ENCODE results near the gene PPM1B. TPM values are rescaled to one million over a fixed set of nuclear protein-coding genes. Genes with fewer than 3 reads are reported as not detected.
"Not testable (repeated sequence)": the region's sequence is repeated elsewhere in the genome, so short reads cannot be mapped to it uniquely, and the experiment has no call there.

The PPM1B gene
- polyA plus RNA-seq, 2 donors = 16.9 to 17.6 TPM

DNA sequence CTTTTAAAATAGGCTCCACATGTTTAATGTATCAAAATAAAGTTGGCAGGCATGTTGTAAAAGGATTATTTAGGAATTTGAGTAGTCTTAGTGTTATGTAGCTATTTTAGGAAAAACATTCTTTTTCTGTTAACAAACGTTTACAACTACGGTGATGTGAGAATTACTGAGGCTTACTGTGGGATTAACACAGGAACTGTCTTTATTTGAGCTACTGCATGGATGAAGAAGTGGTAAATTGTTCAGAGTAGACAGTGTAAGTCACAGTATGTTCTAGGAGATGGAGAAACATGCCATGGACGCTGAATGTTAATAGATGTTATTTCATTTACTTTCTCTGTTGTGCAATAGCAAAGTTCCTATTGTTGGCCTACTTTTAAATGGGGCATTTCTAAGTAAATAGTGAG is 1.6 kb downstream of the PPM1B start:
- H3K4me3 ChIP-seq (ENCODE audit: low read depth in 1 of 2, low read length in 2 of 2) = peak overlapping the region in 1 of 2 donors; percentile 89
- H3K9me3 ChIP-seq (ENCODE audit: control insufficient read depth in 2 of 2, insufficient read depth in 1 of 2, low read depth in 1 of 2, low read length in 1 of 2) = no peaks in the 10 kb centered on the region
- peaks cover 0 to 6% of the 10 kb centered on the region in 2 donors for H3K4me1 ChIP-seq (ENCODE audit: control insufficient read depth in 2 of 2, insufficient read depth in 2 of 2, low read length in 1 of 2)
- no peaks in the 10 kb centered on the region for H3K27me3 ChIP-seq (ENCODE audit: control insufficient read depth in 1 of 2, insufficient read depth in 2 of 2, low read length in 2 of 2)
- 1% methylated on average over 3 of the region's 3 CpGs for WGBS, 2 donors
- no peaks in the 10 kb centered on the region for H3K36me3 ChIP-seq (ENCODE audit: control insufficient read depth in 2 of 2, insufficient read depth in 2 of 2, low read length in 1 of 2)
- no peak overlapping the region for H3K27ac ChIP-seq (ENCODE audit: low read depth in 2 of 2, low read length in 1 of 2)

DNA sequence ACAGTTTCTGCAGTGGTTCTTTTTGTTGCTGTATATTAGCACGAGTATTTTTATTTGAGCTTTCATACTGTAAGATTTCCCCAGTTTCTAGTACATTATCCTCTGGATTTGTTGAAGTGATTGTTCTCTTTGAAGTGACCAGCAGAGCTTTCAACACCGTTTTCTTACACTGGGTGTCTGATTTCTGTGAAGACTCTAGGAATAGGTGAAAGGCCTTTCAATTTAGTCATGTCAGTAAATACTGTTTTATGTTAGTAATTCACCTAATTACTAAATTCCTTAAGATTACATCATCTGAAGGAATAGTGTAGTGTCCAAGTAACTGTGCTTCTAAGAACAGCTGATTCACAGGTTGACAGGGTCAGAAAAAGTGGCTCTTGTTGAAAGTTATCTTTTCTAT is 2.3 kb downstream of the PPM1B start:
- WGBS, 2 donors = 11 to 14% methylated on average over 2 of the region's 2 CpGs
- H3K4me1 ChIP-seq (ENCODE audit: control insufficient read depth in 2 of 2, insufficient read depth in 2 of 2, low read length in 1 of 2) = peaks cover 0 to 6% of the 10 kb centered on the region in 2 donors
- H3K9me3 ChIP-seq (ENCODE audit: control insufficient read depth in 2 of 2, insufficient read depth in 1 of 2, low read depth in 1 of 2, low read length in 1 of 2) = no peaks in the 10 kb centered on the region
- H3K36me3 ChIP-seq (ENCODE audit: control insufficient read depth in 2 of 2, insufficient read depth in 2 of 2, low read length in 1 of 2) = no peaks in the 10 kb centered on the region
- peak overlapping the region in 1 of 2 donors; percentile 42 for H3K4me3 ChIP-seq (ENCODE audit: low read depth in 1 of 2, low read length in 2 of 2)
- H3K27ac ChIP-seq (ENCODE audit: low read depth in 2 of 2, low read length in 1 of 2) = no peak overlapping the region
- H3K27me3 ChIP-seq (ENCODE audit: control insufficient read depth in 1 of 2, insufficient read depth in 2 of 2, low read length in 2 of 2) = no peaks in the 10 kb centered on the region

GRCh38 chr2:44171442-44171841 is 2.8 kb downstream of the PPM1B start:
- peak overlapping the region in 1 of 2 donors; percentile 42 for H3K4me3 ChIP-seq (ENCODE audit: low read depth in 1 of 2, low read length in 2 of 2)
- 66 to 79% methylated on average over 8 of the region's 8 CpGs for WGBS, 2 donors
- not testable (repeated sequence) for H3K36me3 ChIP-seq (ENCODE audit: control insufficient read depth in 2 of 2, insufficient read depth in 2 of 2, low read length in 1 of 2); H3K9me3 ChIP-seq (ENCODE audit: control insufficient read depth in 2 of 2, insufficient read depth in 1 of 2, low read depth in 1 of 2, low read length in 1 of 2); H3K27me3 ChIP-seq (ENCODE audit: control insufficient read depth in 1 of 2, insufficient read depth in 2 of 2, low read length in 2 of 2); H3K4me1 ChIP-seq (ENCODE audit: control insufficient read depth in 2 of 2, insufficient read depth in 2 of 2, low read length in 1 of 2)
- peak overlapping the region in 1 of 2 donors; percentile 38 for H3K27ac ChIP-seq (ENCODE audit: low read depth in 2 of 2, low read length in 1 of 2)

DNA sequence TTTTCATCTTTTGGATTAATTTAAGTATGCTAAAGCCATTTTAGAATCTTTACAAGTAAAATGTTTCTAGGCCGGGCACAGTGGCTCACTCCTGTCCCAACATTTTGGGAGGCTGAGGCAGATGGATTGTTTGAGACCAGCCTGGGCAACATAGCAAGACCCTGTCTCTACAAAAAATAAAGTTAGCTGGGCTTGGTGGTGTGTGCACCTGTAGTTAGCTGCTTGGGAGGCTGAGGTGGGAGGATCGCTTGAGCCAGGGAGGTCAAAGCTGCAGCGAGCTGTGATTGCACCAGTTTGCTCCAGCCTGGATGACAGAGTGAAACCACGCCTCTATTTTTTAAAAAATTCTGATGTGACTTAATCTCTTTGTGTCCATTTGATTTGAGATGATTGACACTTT is 3.9 kb downstream of the PPM1B start:
- H3K27me3 ChIP-seq (ENCODE audit: control insufficient read depth in 1 of 2, insufficient read depth in 2 of 2, low read length in 2 of 2) = no peaks in the 10 kb centered on the region
- no peaks in the 10 kb centered on the region for H3K36me3 ChIP-seq (ENCODE audit: control insufficient read depth in 2 of 2, insufficient read depth in 2 of 2, low read length in 1 of 2)
- peaks cover 0 to 6% of the 10 kb centered on the region in 2 donors for H3K4me1 ChIP-seq (ENCODE audit: control insufficient read depth in 2 of 2, insufficient read depth in 2 of 2, low read length in 1 of 2)
- H3K9me3 ChIP-seq (ENCODE audit: control insufficient read depth in 2 of 2, insufficient read depth in 1 of 2, low read depth in 1 of 2, low read length in 1 of 2) = no peaks in the 10 kb centered on the region
- WGBS, 2 donors = 94 to 97% methylated on average over 4 of the region's 4 CpGs
- H3K4me3 ChIP-seq (ENCODE audit: low read depth in 1 of 2, low read length in 2 of 2) = no peak overlapping the region
- no peak overlapping the region for H3K27ac ChIP-seq (ENCODE audit: low read depth in 2 of 2, low read length in 1 of 2)

DNA sequence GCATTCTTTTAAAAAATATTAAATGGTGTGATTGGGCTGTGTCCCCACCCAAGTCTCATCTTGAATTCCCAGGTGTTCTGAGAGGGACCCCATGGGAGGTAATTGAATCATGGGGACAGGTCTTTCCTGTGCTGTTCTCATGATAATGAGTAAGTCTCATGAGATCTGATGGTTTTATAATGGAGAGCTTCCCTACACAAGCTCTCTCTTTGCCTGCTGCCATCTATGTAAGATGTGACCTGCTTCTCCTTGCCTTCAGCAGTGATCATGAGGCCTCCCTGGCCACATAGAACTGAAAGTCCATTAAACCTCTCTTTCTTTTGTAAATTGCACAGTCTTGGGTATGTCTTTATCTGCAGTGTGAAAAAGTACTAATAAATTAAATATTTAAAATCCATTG is 10.3 kb downstream of the PPM1B start:
- H3K4me1 ChIP-seq (ENCODE audit: control insufficient read depth in 2 of 2, insufficient read depth in 2 of 2, low read length in 1 of 2) = no peaks in the 10 kb centered on the region
- no peaks in the 10 kb centered on the region for H3K9me3 ChIP-seq (ENCODE audit: control insufficient read depth in 2 of 2, insufficient read depth in 1 of 2, low read depth in 1 of 2, low read length in 1 of 2)

DNA sequence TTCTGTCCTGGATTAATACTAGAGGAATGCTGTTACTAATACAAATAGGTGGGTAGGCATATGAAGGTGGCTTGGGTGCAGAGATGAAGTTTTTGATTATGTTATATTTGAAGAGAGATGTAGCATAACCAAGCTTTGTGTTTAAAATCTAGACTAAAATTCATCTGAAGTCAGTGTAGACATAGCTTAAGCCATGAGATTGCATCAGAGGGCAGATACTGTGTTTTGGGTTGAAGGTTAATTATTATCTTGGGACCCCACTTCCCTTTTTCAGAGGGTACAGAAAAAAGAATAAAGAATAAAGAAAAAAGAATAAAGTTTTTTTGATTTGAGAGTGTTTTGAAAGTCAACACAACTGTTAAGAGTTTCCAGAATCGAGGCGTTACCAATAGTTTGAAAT is 13.0 kb downstream of the PPM1B start:
- H3K4me1 ChIP-seq (ENCODE audit: control insufficient read depth in 2 of 2, insufficient read depth in 2 of 2, low read length in 1 of 2) = no peaks in the 10 kb centered on the region

More for the DNA sequence above, 10.3 kb downstream of the PPM1B start:
- Histone ChIP-seq H3K36me3 (ENCODE audit: control insufficient read depth in 2 of 2, insufficient read depth in 2 of 2, low read length in 1 of 2) (no peaks in the 10 kb centered on the region), H3K4me3 (ENCODE audit: low read depth in 1 of 2, low read length in 2 of 2) (no peak overlapping the region), H3K27ac (ENCODE audit: low read depth in 2 of 2, low read length in 1 of 2) (no peak overlapping the region), H3K27me3 (ENCODE audit: control insufficient read depth in 1 of 2, insufficient read depth in 2 of 2, low read length in 2 of 2) (no peaks in the 10 kb centered on the region)

GRCh38 chr2:44184106-44184505 is 15.4 kb downstream of the PPM1B start:
- Histone ChIP-seq H3K9me3 (ENCODE audit: control insufficient read depth in 2 of 2, insufficient read depth in 1 of 2, low read depth in 1 of 2, low read length in 1 of 2) (peaks cover 0 to 2% of the 10 kb centered on the region in 2 donors), H3K36me3 (ENCODE audit: control insufficient read depth in 2 of 2, insufficient read depth in 2 of 2, low read length in 1 of 2) (no peaks in the 10 kb centered on the region), H3K27me3 (ENCODE audit: control insufficient read depth in 1 of 2, insufficient read depth in 2 of 2, low read length in 2 of 2) (no peaks in the 10 kb centered on the region), H3K27ac (ENCODE audit: low read depth in 2 of 2, low read length in 1 of 2) (no peak overlapping the region), H3K4me1 (ENCODE audit: control insufficient read depth in 2 of 2, insufficient read depth in 2 of 2, low read length in 1 of 2) (no peaks in the 10 kb centered on the region), H3K4me3 (ENCODE audit: low read depth in 1 of 2, low read length in 2 of 2) (no peak overlapping the region)
- 60 to 71% methylated on average over 3 of the region's 3 CpGs for WGBS, 2 donors

More for the DNA sequence above, 13.0 kb downstream of the PPM1B start:
- H3K27ac ChIP-seq (ENCODE audit: low read depth in 2 of 2, low read length in 1 of 2) = no peak overlapping the region
- no peaks in the 10 kb centered on the region for H3K9me3 ChIP-seq (ENCODE audit: control insufficient read depth in 2 of 2, insufficient read depth in 1 of 2, low read depth in 1 of 2, low read length in 1 of 2)
- no peaks in the 10 kb centered on the region for H3K36me3 ChIP-seq (ENCODE audit: control insufficient read depth in 2 of 2, insufficient read depth in 2 of 2, low read length in 1 of 2)
- H3K27me3 ChIP-seq (ENCODE audit: control insufficient read depth in 1 of 2, insufficient read depth in 2 of 2, low read length in 2 of 2) = no peaks in the 10 kb centered on the region
- WGBS, 2 donors = 96 to 98% methylated on average over 2 of the region's 2 CpGs
- H3K4me3 ChIP-seq (ENCODE audit: low read depth in 1 of 2, low read length in 2 of 2) = no peak overlapping the region

DNA sequence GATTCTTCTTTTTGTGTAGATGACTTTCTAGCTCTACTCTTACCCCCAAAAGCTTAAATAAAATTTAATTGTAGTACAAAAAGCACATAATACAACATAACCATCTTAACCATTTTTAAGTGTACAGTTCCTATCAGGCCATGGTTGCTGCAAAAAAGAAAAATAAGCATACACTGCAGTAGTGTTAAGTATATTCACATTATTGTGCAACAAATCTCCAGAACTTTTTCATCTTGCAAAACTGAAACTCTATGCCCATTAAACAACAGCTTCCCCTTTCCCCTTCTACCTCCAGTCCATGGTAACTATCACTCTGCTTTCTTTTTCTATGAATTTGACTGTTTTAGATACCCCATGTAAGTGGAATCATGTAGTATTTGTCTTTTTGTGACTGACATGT is 18.1 kb downstream of the PPM1B start:
- H3K4me1 ChIP-seq (ENCODE audit: control insufficient read depth in 2 of 2, insufficient read depth in 2 of 2, low read length in 1 of 2) = no peaks in the 10 kb centered on the region
- no peak overlapping the region for H3K27ac ChIP-seq (ENCODE audit: low read depth in 2 of 2, low read length in 1 of 2)
- no peaks in the 10 kb centered on the region for H3K27me3 ChIP-seq (ENCODE audit: control insufficient read depth in 1 of 2, insufficient read depth in 2 of 2, low read length in 2 of 2)
- H3K4me3 ChIP-seq (ENCODE audit: low read depth in 1 of 2, low read length in 2 of 2) = no peak overlapping the region
- H3K9me3 ChIP-seq (ENCODE audit: control insufficient read depth in 2 of 2, insufficient read depth in 1 of 2, low read depth in 1 of 2, low read length in 1 of 2) = peaks cover 0 to 2% of the 10 kb centered on the region in 2 donors
- H3K36me3 ChIP-seq (ENCODE audit: control insufficient read depth in 2 of 2, insufficient read depth in 2 of 2, low read length in 1 of 2) = no peaks in the 10 kb centered on the region

- H3K27ac ChIP-seq (ENCODE audit: low read depth in 2 of 2, low read length in 1 of 2) = no peak overlapping the region
- peaks cover 0 to 2% of the 10 kb centered on the region in 2 donors for H3K9me3 ChIP-seq (ENCODE audit: control insufficient read depth in 2 of 2, insufficient read depth in 1 of 2, low read depth in 1 of 2, low read length in 1 of 2)
- H3K4me1 ChIP-seq (ENCODE audit: control insufficient read depth in 2 of 2, insufficient read depth in 2 of 2, low read length in 1 of 2) = no peaks in the 10 kb centered on the region
- H3K36me3 ChIP-seq (ENCODE audit: control insufficient read depth in 2 of 2, insufficient read depth in 2 of 2, low read length in 1 of 2) = no peaks in the 10 kb centered on the region
- no peak overlapping the region for H3K4me3 ChIP-seq (ENCODE audit: low read depth in 1 of 2, low read length in 2 of 2)
- 90% methylated on average over 4 of the region's 4 CpGs for WGBS, 2 donors
- H3K27me3 ChIP-seq (ENCODE audit: control insufficient read depth in 1 of 2, insufficient read depth in 2 of 2, low read length in 2 of 2) = no peaks in the 10 kb centered on the region
These were observed 18.6 kb downstream of the PPM1B start for GRCh38 chr2:44187251-44187650.

DNA sequence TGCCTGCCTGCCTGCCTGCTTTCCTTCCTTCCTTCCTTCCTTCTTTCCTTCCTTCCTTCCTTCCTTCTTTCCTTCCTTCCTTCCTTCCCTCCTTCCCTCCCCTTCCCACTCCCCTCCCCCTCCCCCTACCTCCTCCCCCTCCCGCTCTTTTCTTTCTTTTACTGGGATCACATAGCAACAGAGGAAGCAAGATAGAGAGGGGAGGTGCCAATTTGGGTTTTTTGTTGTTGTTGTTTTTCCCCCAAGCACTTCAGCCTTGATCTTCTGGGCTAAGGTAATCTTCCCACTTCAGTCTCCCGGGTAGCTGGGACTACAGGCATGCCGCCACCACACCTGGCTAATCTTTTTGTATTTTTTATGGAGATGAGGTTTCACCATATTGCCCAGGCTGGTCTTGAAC is 20.0 kb downstream of the PPM1B start:
- no peaks in the 10 kb centered on the region for H3K4me1 ChIP-seq (ENCODE audit: control insufficient read depth in 2 of 2, insufficient read depth in 2 of 2, low read length in 1 of 2)
- peaks cover 0 to 2% of the 10 kb centered on the region in 2 donors for H3K9me3 ChIP-seq (ENCODE audit: control insufficient read depth in 2 of 2, insufficient read depth in 1 of 2, low read depth in 1 of 2, low read length in 1 of 2)
- 79 to 83% methylated on average over 3 of the region's 3 CpGs for WGBS, 2 donors
- H3K36me3 ChIP-seq (ENCODE audit: control insufficient read depth in 2 of 2, insufficient read depth in 2 of 2, low read length in 1 of 2) = no peaks in the 10 kb centered on the region
- no peaks in the 10 kb centered on the region for H3K27me3 ChIP-seq (ENCODE audit: control insufficient read depth in 1 of 2, insufficient read depth in 2 of 2, low read length in 2 of 2)
- no peak overlapping the region for H3K27ac ChIP-seq (ENCODE audit: low read depth in 2 of 2, low read length in 1 of 2)
- H3K4me3 ChIP-seq (ENCODE audit: low read depth in 1 of 2, low read length in 2 of 2) = no peak overlapping the region

Measured in esophagus (tissue), 2 donors.